Measurements from ENCODE around the gene RNF10.

- no peak for TF ChIP-seq CTCF (IDR thresholded peaks at IDR 0.05 in 4 of 5, conservative IDR thresholded peaks at IDR 0.05 in 1 of 5)
- TF ChIP-seq POLR2A (IDR thresholded peaks at IDR 0.05), result no peak
These were observed 23.4 kb downstream of the RNF10 start for GRCh38 chr12:120557589-120557988.

Data from gastrocnemius medialis (tissue), 4 donors.